Measurements from ENCODE around the gene DENND1A. TPM values are rescaled to one million over a fixed set of nuclear protein-coding genes. Genes with fewer than 3 reads are reported as not detected.

DENND1A gene
- total and polyA plus RNA-seq, 2 of the 13 experiments (the other 11 are each of a cell fraction or from before 2014, with no cell fraction given): 14.8 to 30.1 TPM

GRCh38 chr9:123470121-123470782 lies 459.7 kb downstream of the DENND1A start (continued):
- TF ChIP-seq ZBTB33 (CRISPR knock-in tag; IDR thresholded peaks at IDR 0.05) (peak; percentile 74; the same call in 1 of the 2 replicates), TBX2 (CRISPR knock-in tag; IDR thresholded peaks at IDR 0.05; ENCODE audit: borderline replicate concordance) (peak; percentile 87), KLF15 (CRISPR knock-in tag; IDR thresholded peaks at IDR 0.05; ENCODE audit: borderline replicate concordance) (no peak), TCF12 (IDR thresholded peaks at IDR 0.05) (no peak), TCF12 (CRISPR knock-in tag; IDR thresholded peaks at IDR 0.05) (peak; percentile 57; the same call in 1 of the 2 replicates), ZNF562 (CRISPR knock-in tag; IDR thresholded peaks at IDR 0.05; ENCODE audit: borderline replicate concordance) (no peak), CEBPZ (IDR thresholded peaks at IDR 0.05; ENCODE audit: low read length) (no peak), ZBTB2 (CRISPR knock-in tag; IDR thresholded peaks at IDR 0.05; ENCODE audit: low read depth) (no peak), ATF7-NPFF (CRISPR knock-in tag; IDR thresholded peaks at IDR 0.05; ENCODE audit: low read depth) (no peak), HOXA9 (CRISPR knock-in tag; IDR thresholded peaks at IDR 0.05; ENCODE audit: borderline replicate concordance) (no peak), ZNF143 (CRISPR knock-in tag; IDR thresholded peaks at IDR 0.05) (no peak), AHDC1 (CRISPR knock-in tag; IDR thresholded peaks at IDR 0.05; ENCODE audit: borderline replicate concordance) (peak; percentile 45; the same call in 1 of the 2 replicates), JARID2 (CRISPR knock-in tag; IDR thresholded peaks at IDR 0.05; ENCODE audit: insufficient replicate concordance) (peak; percentile 49)
- TF ChIP-seq, protein P1, sequence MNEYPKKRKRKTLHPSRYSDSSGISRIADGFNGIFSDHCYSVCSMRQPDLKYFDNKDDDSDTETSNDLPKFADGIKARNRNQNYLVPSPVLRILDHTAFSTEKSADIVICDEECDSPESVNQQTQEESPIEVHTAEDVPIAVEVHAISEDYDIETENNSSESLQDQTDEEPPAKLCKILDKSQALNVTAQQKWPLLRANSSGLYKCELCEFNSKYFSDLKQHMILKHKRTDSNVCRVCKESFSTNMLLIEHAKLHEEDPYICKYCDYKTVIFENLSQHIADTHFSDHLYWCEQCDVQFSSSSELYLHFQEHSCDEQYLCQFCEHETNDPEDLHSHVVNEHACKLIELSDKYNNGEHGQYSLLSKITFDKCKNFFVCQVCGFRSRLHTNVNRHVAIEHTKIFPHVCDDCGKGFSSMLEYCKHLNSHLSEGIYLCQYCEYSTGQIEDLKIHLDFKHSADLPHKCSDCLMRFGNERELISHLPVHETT (CRISPR knock-in tag; conservative IDR thresholded peaks at IDR 0.05): 0 out of 2 replicates have a peak, but pooled peaks have one; percentile 43
